SK-N-SH (cell line): ENCODE data around the gene UBE2E2.

Experiments used
- CTCF ChIP-seq: fragments of 200-600 bp; sonication (generic); IDR thresholded peaks from 2 replicates; pipeline ENCODE4 v1.6.1; 2017; ENCODE audit warnings: antibody characterized with exemption, mild to moderate bottlenecking, moderate library complexity
- POLR2AphosphoS5 ChIP-seq: IDR thresholded peaks from 2 replicates; pipeline ENCODE4 v1.6.1; 2012; ENCODE audit warnings: low read depth, low read length
- REST ChIP-seq: IDR thresholded peaks from 2 replicates; pipeline ENCODE4 v1.6.1; 2012; ENCODE audit warnings: mild to moderate bottlenecking, low read depth, low read length, moderate library complexity
- RFX5 ChIP-seq: IDR thresholded peaks from 2 replicates; pipeline ENCODE4 v1.6.1; 2012; ENCODE audit warnings: mild to moderate bottlenecking, improper control_type of control experiment, low read length
- RXRA ChIP-seq: IDR thresholded peaks from 2 replicates; pipeline ENCODE4 v1.4.0; 2012; ENCODE audit warnings: low read depth, mild to moderate bottlenecking, borderline replicate concordance
- TAF1 ChIP-seq: IDR thresholded peaks from 2 replicates; pipeline ENCODE4 v1.6.1; 2012; ENCODE audit warnings: low read depth, mild to moderate bottlenecking, low read length, moderate library complexity, borderline replicate concordance
- TCF12 ChIP-seq: IDR thresholded peaks from 2 replicates; pipeline ENCODE4 v1.4.0; 2012
- TF ChIP-seq, protein P1 (sequence below): IDR thresholded peaks from 2 replicates; pipeline ENCODE4 v1.4.0; 2012; ENCODE audit warnings: low read depth

DNA sequence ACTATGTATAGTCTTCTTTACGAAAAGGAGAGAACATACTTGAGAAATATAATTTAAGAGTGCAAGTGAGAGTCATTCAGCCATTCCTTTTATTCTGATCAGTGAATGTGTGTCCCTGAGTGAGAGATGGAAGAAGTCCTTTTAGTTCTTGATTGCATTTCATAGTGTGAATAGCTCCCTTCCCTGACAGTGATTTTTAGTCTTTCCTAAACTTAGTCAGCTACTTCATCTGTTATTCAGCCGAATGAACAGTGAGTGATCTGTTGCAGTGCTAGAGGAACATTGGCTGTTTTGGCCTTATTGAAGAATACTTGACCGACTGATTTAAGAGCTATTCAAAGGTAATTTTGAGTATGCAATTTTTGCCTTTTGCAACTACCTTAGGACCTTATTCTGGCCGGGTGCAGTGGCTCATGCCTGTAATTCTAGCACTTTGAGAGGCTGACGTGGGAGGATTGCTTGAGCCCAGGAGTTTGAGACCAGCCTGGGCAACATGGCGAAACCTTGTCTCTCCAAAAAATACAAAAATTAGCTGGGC is 45.5 kb downstream of the UBE2E2 start:
- no peak for TF ChIP-seq REST
- TF ChIP-seq CTCF = no peak
- no peak for TF ChIP-seq RXRA
- no peak for TF ChIP-seq POLR2AphosphoS5
- no peak for TF ChIP-seq RFX5
- TF ChIP-seq, protein P1, sequence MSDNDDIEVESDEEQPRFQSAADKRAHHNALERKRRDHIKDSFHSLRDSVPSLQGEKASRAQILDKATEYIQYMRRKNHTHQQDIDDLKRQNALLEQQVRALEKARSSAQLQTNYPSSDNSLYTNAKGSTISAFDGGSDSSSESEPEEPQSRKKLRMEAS = no peak
- TF ChIP-seq TAF1 = no peak
- TF ChIP-seq TCF12 = no peak
